Stimulated activated CD4-positive, alpha-beta T cell treated with anti-CD3 and anti-CD28 coated beads, Interleukin-4, amount 100 ng/mL, for 24 hours (primary cell): Measurements from ENCODE around the gene CCDC167.
A peak's percentile ranks its signal among the peaks of the same experiment; 100 is the strongest.

Experiments
- DNase-seq: peaks from one replicate; pipeline ENCODE4 v3.0.0-alpha.2; 2020

The CCDC167 gene

GRCh38 chr6:37499433-37500293 lies at the start of gene CCDC167:
Gene CCDC167 (minus strand): TSS chr6:37499893. CDS start chr6:37499863, 30 bp downstream.
- peak; percentile 99 for DNase-seq

- DNase-seq: no peak
Measured at GRCh38 chr6:37549154-37549553, 49.5 kb upstream of the CCDC167 start.

- no peak for DNase-seq
Measured at GRCh38 chr6:37548067-37548674, 48.5 kb upstream of the CCDC167 start.

- DNase-seq: no peak
Measured at GRCh38 chr6:37547564-37548061, 47.9 kb upstream of the CCDC167 start.

- DNase-seq: no peak
Measured at GRCh38 chr6:37546141-37546871, 46.6 kb upstream of the CCDC167 start.

- DNase-seq: no peak
Measured at GRCh38 chr6:37544530-37544929, 44.8 kb upstream of the CCDC167 start.

- DNase-seq: no peak
Measured at GRCh38 chr6:37543361-37543760, 43.7 kb upstream of the CCDC167 start.

GRCh38 chr6:37541346-37541745 lies 41.7 kb upstream of the CCDC167 start:
- no peak for DNase-seq

GRCh38 chr6:37540390-37540789 lies 40.7 kb upstream of the CCDC167 start:
- DNase-seq: no peak

- no peak for DNase-seq
Measured at GRCh38 chr6:37540029-37540352, 40.3 kb upstream of the CCDC167 start.

- no peak for DNase-seq
Measured at GRCh38 chr6:37539171-37540028, 39.7 kb upstream of the CCDC167 start.

- DNase-seq: no peak
Measured at GRCh38 chr6:37538107-37538506, 38.4 kb upstream of the CCDC167 start.

- no peak for DNase-seq
Measured at GRCh38 chr6:37537548-37537947, 37.9 kb upstream of the CCDC167 start.

GRCh38 chr6:37536491-37537190 lies 36.9 kb upstream of the CCDC167 start:
- no peak for DNase-seq

- DNase-seq: no peak
Measured at GRCh38 chr6:37535759-37536490, 36.2 kb upstream of the CCDC167 start.

GRCh38 chr6:37535428-37535758 lies 35.7 kb upstream of the CCDC167 start:
- DNase-seq: no peak

- DNase-seq: no peak
Measured at GRCh38 chr6:37534893-37535292, 35.2 kb upstream of the CCDC167 start.

GRCh38 chr6:37532122-37532521 lies 32.4 kb upstream of the CCDC167 start:
- no peak for DNase-seq

- DNase-seq: no peak
Measured at GRCh38 chr6:37531437-37532036, 31.8 kb upstream of the CCDC167 start.

- no peak for DNase-seq
Measured at GRCh38 chr6:37531026-37531425, 31.3 kb upstream of the CCDC167 start.

- no peak for DNase-seq
Measured at GRCh38 chr6:37530297-37530696, 30.6 kb upstream of the CCDC167 start.
